Thoracic aorta (tissue), 2 donors: ENCODE measurements around the gene LIF. TPM values are rescaled to one million over a fixed set of nuclear protein-coding genes. Genes with fewer than 3 reads are reported as not detected.

Experiments used
- ATAC-seq: fragments of 150-250 bp; one replicate; pipeline ENCODE4 v1.8.0; 2017; ENCODE audit warnings: low read depth; ENCODE audit not compliant: insufficient number of reproducible peaks, low FRiP score
- DNase-seq: peaks from one replicate; pipeline ENCODE4 v3.0.0-alpha.2; 2020; ENCODE audit warnings: low spot score
- H3K27ac ChIP-seq, 2 donors: fragments of 200-600 bp; sonication (generic); 1 replicate in 1 of 2; 2 replicates in 1 of 2; pipeline ENCODE4 v1.5.1; 2016; ENCODE audit warnings: mild to moderate bottlenecking in 2 of 2, moderate library complexity in 2 of 2
- H3K27me3 ChIP-seq: fragments of 200-600 bp; sonication (generic); replicated peaks from 2 replicates; pipeline ENCODE4 v1.6.0; 2016; ENCODE audit warnings: mild to moderate bottlenecking; ENCODE audit not compliant: insufficient read depth
- H3K36me3 ChIP-seq: fragments of 200-600 bp; sonication (generic); one replicate; pipeline ENCODE4 v1.5.1; 2016
- H3K4me1 ChIP-seq, 2 donors: fragments of 200-600 bp; sonication (generic); 1 replicate in 1 of 2; 2 replicates in 1 of 2; pipeline versions ENCODE4 v1.5.1 to v1.6.0; 2016; ENCODE audit warnings: low read depth in 2 of 2, mild to moderate bottlenecking in 1 of 2; ENCODE audit not compliant: control insufficient read depth in 1 of 2
- H3K4me3 ChIP-seq: fragments of 200-600 bp; sonication (generic); 2 replicates; pipeline ENCODE4 v1.5.1; 2016; ENCODE audit warnings: mild to moderate bottlenecking
- H3K9me3 ChIP-seq: fragments of 200-600 bp; sonication (generic); 2 replicates; pipeline ENCODE4 v1.5.1; 2016
- CTCF ChIP-seq: fragments of 200-600 bp; sonication (generic); IDR thresholded peaks from one replicate; pipeline ENCODE4 v1.5.1; 2019; ENCODE audit warnings: antibody characterized with exemption
- total RNA-seq, 2 donors: library from RNA; depleted of rRNA; stranded (reverse); fragments of >200 nt; gene quantifications; one replicate each; pipeline versions ENCODE4 v1.1.0 to v1.2.3, GENCODE V29; 2016

The LIF gene
- total RNA-seq, 2 donors from 2014 or later, result 1.4 to 11.3 TPM

GRCh38 chr22:30243661-30244060, 2.9 kb downstream of the LIF start:
- DNase-seq (no peak), ATAC-seq (no peak)
- no peaks in the 10 kb centered on the region for H3K36me3 ChIP-seq
- H3K4me1 ChIP-seq, result peaks cover 6 to 16% of the 10 kb centered on the region in 2 donors
- peaks cover 8% of the 10 kb centered on the region for H3K27me3 ChIP-seq
- no peak for TF ChIP-seq CTCF
- H3K4me3 ChIP-seq, result no peak overlapping the region
- no peak overlapping the region for H3K27ac ChIP-seq
- no peaks in the 10 kb centered on the region for H3K9me3 ChIP-seq

GRCh38 chr22:30241576-30242371, 4.8 kb downstream of the LIF start:
- Histone ChIP-seq H3K27me3 (peaks cover 8% of the 10 kb centered on the region), H3K27ac (no peak overlapping the region), H3K4me1 (peaks cover 4 to 14% of the 10 kb centered on the region in 2 donors), H3K9me3 (no peaks in the 10 kb centered on the region), H3K4me3 (no peak overlapping the region), H3K36me3 (no peaks in the 10 kb centered on the region)
- no peak for TF ChIP-seq CTCF
- ATAC-seq (no peak), DNase-seq (no peak)

- DNase-seq (no peak), ATAC-seq (no peak)
- Histone ChIP-seq H3K4me3 (no peak overlapping the region), H3K9me3 (no peaks in the 10 kb centered on the region), H3K36me3 (no peaks in the 10 kb centered on the region), H3K4me1 (peaks cover 0 to 4% of the 10 kb centered on the region in 2 donors), H3K27me3 (peaks cover 5% of the 10 kb centered on the region), H3K27ac (no peak overlapping the region)
- TF ChIP-seq CTCF, result no peak
These were observed 5.8 kb downstream of the LIF start for GRCh38 chr22:30240541-30241417.

- Histone ChIP-seq H3K27me3 (no peaks in the 10 kb centered on the region), H3K36me3 (no peaks in the 10 kb centered on the region), H3K9me3 (no peaks in the 10 kb centered on the region), H3K4me3 (no peak overlapping the region), H3K4me1 (no peaks in the 10 kb centered on the region), H3K27ac (no peak overlapping the region)
- no peak for TF ChIP-seq CTCF
- DNase-seq, result no peak
- ATAC-seq, result no peak
These were observed 6.8 kb downstream of the LIF start for GRCh38 chr22:30239488-30240405.
